IPS-15b (cell line): ENCODE measurements around the gene SDCBP2.

ENCODE experiments used
- H3K27me3 ChIP-seq: one replicate; pipeline ENCODE4 v1.6.1; 2013; ENCODE audit warnings: low read length; ENCODE audit not compliant: control insufficient read depth, insufficient read depth
- H3K36me3 ChIP-seq: one replicate; pipeline ENCODE4 v1.6.1; 2013; ENCODE audit warnings: low read length; ENCODE audit not compliant: control insufficient read depth, insufficient read depth
- H3K4me1 ChIP-seq: one replicate; pipeline ENCODE4 v1.6.1; 2013; ENCODE audit warnings: mild to moderate bottlenecking, low read length; ENCODE audit not compliant: control insufficient read depth, insufficient read depth
- H3K4me3 ChIP-seq: one replicate; pipeline ENCODE4 v1.5.1; 2013; ENCODE audit warnings: low read depth, low read length
- H3K9ac ChIP-seq: one replicate; pipeline ENCODE4 v1.6.1; 2013; ENCODE audit warnings: low read depth, mild to moderate bottlenecking, low read length
- H3K9me3 ChIP-seq: one replicate; pipeline ENCODE4 v1.6.1; 2013; ENCODE audit warnings: mild to moderate bottlenecking, low read length; ENCODE audit not compliant: control insufficient read depth, insufficient read depth

The SDCBP2 gene

DNA sequence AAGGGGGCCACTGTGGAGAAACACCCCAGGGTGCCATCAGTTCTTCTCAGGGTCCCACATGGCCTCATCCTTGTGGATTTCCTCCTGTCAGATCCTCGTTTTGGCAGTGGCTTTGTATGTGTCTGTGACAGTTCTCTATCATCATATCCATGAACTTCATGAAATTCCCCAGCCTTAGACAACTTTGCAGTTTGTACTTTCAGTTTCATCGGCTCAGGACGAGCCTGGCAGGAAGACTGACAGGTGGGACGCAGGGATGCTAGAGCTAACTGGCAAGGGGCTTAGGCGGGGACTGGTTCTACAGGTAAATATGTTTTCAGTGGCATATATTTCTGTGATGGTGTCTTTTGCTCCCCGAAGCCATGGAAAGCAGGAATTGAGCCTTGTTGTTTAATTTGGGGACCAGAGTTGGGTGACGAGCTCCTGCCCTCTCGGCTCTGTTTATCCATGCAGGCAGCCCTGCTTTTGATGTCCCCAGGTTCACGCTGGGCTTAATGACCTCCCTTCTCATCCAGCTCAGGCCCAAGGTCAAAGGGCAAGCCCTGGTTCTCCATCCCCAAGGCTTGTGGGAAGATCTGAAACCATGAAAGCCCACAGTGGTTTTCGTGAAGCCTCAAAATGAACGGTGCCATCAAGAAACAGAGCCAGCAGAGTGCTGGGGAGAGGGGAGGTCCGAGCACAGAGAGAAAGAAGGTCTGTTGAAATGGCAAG is 11.2 kb downstream of the SDCBP2 start:
- no peaks in the 10 kb centered on the region for H3K9me3 ChIP-seq
- peaks cover 2% of the 10 kb centered on the region for H3K27me3 ChIP-seq
- H3K4me3 ChIP-seq, result no peak overlapping the region
- no peak overlapping the region for H3K9ac ChIP-seq
- no peaks in the 10 kb centered on the region for H3K4me1 ChIP-seq
- no peaks in the 10 kb centered on the region for H3K36me3 ChIP-seq

GRCh38 chr20:1315804-1316203 is 13.1 kb downstream of the SDCBP2 start:
- H3K9ac ChIP-seq, result no peak overlapping the region
- no peak overlapping the region for H3K4me3 ChIP-seq
- no peaks in the 10 kb centered on the region for H3K36me3 ChIP-seq
- H3K9me3 ChIP-seq, result no peaks in the 10 kb centered on the region
- peaks cover 9% of the 10 kb centered on the region for H3K27me3 ChIP-seq
- no peaks in the 10 kb centered on the region for H3K4me1 ChIP-seq

GRCh38 chr20:1313236-1313964 is 15.5 kb downstream of the SDCBP2 start:
- H3K27me3 ChIP-seq, result peaks cover 9% of the 10 kb centered on the region
- peak overlapping the region; percentile 50 for H3K4me3 ChIP-seq

DNA sequence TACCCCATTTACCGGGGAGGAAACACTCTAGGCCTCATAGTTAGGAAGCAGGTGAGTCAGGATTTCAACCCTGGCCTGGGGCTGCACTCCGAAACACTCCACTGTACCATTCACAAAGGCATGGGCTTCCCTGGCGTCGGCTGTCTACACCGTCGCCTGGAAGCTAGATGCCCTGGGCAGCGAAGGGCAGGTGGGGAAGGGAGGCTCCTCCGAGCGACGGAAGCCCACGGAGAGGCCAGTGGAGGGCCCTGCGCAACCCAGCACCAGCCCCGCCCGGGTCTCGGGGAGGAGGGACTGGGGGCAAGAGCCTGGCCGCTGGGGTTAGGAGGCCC is 16.1 kb downstream of the SDCBP2 start:
- Histone ChIP-seq H3K27me3 (peaks cover 9% of the 10 kb centered on the region), H3K4me1 (no peaks in the 10 kb centered on the region), H3K4me3 (peak overlapping the region; percentile 50), H3K9me3 (no peaks in the 10 kb centered on the region), H3K36me3 (no peaks in the 10 kb centered on the region), H3K9ac (peak overlapping the region; percentile 70)

More at GRCh38 chr20:1313236-1313964, 15.5 kb downstream of the SDCBP2 start:
- no peaks in the 10 kb centered on the region for H3K36me3 ChIP-seq
- H3K9ac ChIP-seq, result peak overlapping the region; percentile 70
- H3K4me1 ChIP-seq, result no peaks in the 10 kb centered on the region
- H3K9me3 ChIP-seq, result no peaks in the 10 kb centered on the region

GRCh38 chr20:1312308-1312707 is 16.6 kb downstream of the SDCBP2 start:
- Histone ChIP-seq H3K36me3 (no peaks in the 10 kb centered on the region), H3K4me1 (no peaks in the 10 kb centered on the region), H3K9me3 (no peaks in the 10 kb centered on the region), H3K9ac (no peak overlapping the region), H3K27me3 (peaks cover 9% of the 10 kb centered on the region), H3K4me3 (no peak overlapping the region)

DNA sequence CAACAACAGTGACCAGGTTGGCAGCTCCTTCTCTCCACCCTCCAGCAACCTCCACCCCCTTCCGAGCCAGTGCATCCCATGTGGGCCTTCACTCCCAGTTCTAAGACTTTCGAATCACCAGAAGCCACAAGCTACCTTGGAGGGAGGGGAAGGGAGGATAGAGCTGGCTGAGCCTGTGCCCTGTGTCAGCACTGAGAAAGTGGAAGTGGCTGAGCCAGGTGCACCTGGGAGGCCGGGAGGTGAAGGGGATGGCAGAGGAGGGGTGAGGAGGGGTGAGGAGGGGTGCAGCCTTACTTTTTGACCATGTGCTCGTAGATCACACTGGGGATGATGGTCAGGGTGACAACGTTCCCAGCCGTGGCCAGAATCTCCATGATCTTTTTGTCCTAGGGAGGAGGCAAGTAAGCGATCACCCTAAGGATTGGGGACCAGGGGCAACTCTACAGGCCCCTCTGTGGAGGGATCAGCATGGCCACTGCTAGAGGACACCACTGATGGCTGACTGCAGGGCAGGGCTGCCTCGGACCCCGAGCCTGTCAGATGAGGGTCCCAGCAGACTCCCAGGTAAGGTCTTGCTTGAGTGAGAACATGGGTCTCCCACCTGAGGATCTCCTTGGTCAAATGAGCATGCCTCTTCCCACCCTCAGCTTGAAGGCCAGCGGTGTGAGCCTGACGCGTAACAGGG is 18.3 kb downstream of the SDCBP2 start:
- H3K27me3 ChIP-seq, result peaks cover 9% of the 10 kb centered on the region
- no peaks in the 10 kb centered on the region for H3K4me1 ChIP-seq
- H3K4me3 ChIP-seq, result no peak overlapping the region
- H3K9ac ChIP-seq, result no peak overlapping the region
- H3K36me3 ChIP-seq, result no peaks in the 10 kb centered on the region
- no peaks in the 10 kb centered on the region for H3K9me3 ChIP-seq

DNA sequence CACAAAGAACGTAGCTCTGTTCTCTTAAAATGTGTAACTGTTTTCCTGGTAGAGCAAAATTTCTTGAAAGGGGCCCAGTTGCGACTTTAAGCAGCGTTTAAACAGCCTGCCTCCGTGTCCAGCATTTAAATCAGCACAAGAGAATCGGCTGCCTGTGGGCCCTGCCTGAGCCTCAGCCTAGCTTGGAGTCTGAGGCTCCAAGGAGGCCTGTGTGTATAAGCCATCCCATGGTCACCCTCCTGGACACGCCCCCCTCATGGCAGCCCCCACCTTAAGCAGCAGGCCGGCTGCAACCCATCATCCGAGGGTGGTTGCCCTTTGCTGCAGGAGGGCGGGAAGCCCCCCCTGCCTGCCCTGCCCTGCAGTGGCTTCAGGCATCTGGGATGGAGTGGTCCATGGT is 18.9 kb downstream of the SDCBP2 start:
- H3K36me3 ChIP-seq, result no peaks in the 10 kb centered on the region
- peaks cover 9% of the 10 kb centered on the region for H3K27me3 ChIP-seq
- no peak overlapping the region for H3K4me3 ChIP-seq
- H3K9me3 ChIP-seq, result no peaks in the 10 kb centered on the region
- H3K4me1 ChIP-seq, result no peaks in the 10 kb centered on the region
- no peak overlapping the region for H3K9ac ChIP-seq

- H3K27me3 ChIP-seq, result peaks cover 9% of the 10 kb centered on the region
- no peaks in the 10 kb centered on the region for H3K36me3 ChIP-seq
- H3K9ac ChIP-seq, result no peak overlapping the region
- H3K4me3 ChIP-seq, result no peak overlapping the region
- no peaks in the 10 kb centered on the region for H3K9me3 ChIP-seq
- H3K4me1 ChIP-seq, result no peaks in the 10 kb centered on the region
These were observed 19.5 kb downstream of the SDCBP2 start for GRCh38 chr20:1309439-1309847.

DNA sequence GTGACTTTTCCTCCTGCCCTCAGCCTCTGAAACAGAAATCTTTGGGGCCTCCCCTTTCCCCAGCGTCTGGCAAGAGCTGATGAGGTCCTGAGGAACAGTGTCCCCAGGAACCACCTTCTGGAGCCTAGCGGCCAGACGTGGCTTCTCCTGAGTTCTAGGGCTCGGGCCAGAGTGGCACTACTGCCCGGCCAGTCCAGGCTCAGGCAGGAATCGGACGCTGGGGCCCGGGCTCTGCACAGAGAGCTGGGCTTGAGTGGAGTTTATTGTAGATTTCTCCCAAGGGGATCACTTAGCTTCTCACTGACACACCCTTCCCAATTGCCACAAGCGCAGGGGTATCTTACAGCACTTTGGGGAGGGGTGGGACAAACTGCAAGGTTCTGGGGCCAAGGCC is 20.2 kb downstream of the SDCBP2 start:
- Histone ChIP-seq H3K4me1 (no peaks in the 10 kb centered on the region), H3K4me3 (no peak overlapping the region), H3K27me3 (peaks cover 9% of the 10 kb centered on the region), H3K9me3 (no peaks in the 10 kb centered on the region), H3K9ac (no peak overlapping the region), H3K36me3 (no peaks in the 10 kb centered on the region)

GRCh38 chr20:1308067-1308701 is 20.8 kb downstream of the SDCBP2 start:
- Histone ChIP-seq H3K4me3 (no peak overlapping the region), H3K9ac (no peak overlapping the region), H3K36me3 (no peaks in the 10 kb centered on the region), H3K27me3 (peaks cover 9% of the 10 kb centered on the region), H3K4me1 (no peaks in the 10 kb centered on the region), H3K9me3 (no peaks in the 10 kb centered on the region)

DNA sequence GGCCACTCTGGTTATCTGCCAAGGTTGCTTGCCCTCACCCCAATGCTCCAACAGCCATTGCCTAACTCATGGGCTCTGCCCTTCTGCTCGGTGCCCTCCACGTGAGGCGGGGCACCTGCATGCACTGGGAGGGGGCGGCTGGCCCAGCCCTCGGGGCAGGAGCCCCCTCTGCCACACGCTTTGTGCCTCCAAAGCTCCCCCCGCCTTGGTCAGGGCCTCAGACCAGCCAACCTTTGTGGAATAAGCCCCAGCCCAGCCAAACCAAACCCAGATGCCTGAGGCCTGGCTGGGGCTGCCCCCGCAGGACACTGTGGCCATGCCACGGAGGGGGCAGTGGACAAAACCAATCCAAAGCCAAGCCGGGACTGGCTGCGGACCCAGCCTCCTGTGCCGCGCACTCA is 21.4 kb downstream of the SDCBP2 start:
- Histone ChIP-seq H3K4me3 (no peak overlapping the region), H3K27me3 (peaks cover 6% of the 10 kb centered on the region), H3K36me3 (no peaks in the 10 kb centered on the region), H3K9ac (no peak overlapping the region), H3K9me3 (no peaks in the 10 kb centered on the region), H3K4me1 (no peaks in the 10 kb centered on the region)
